ENCODE results near the gene SLC9C1. TPM values are rescaled to one million over a fixed set of nuclear protein-coding genes. Genes with fewer than 3 reads are reported as not detected.
A peak's percentile ranks its signal among the peaks of the same experiment; 100 is the strongest.

Gene SLC9C1
- total and polyA plus RNA-seq, 2 of the 4 experiments (the other 2 are of a cell fraction) = not detected

GRCh38 chr3:112101916-112102315, 192.1 kb downstream of the SLC9C1 start:
- Histone ChIP-seq H3K23ac (ENCODE audit: low read depth, low read length) (no peak overlapping the region), H2AK5ac (ENCODE audit: low read depth, low read length) (no peak overlapping the region), H3K4me3 (ENCODE audit: insufficient read depth, low read depth, low read length) (no peak overlapping the region), H3K56ac (ENCODE audit: extremely low read depth, insufficient read depth, low read length) (no peak overlapping the region), H2BK120ac (ENCODE audit: low read depth, low read length) (peak overlapping the region; percentile 20; the same call in 1 of the 2 replicates), H3K4ac (ENCODE audit: low read depth, low read length) (0 out of 2 replicates have a peak overlapping the region, but pooled peaks have one; percentile 22), H3K4me2 (ENCODE audit: low read depth, low read length) (no peak overlapping the region), H3K27ac (ENCODE audit: insufficient read depth, low read length) (no peak overlapping the region; the same call in 1 of the 2 replicates), H2BK5ac (ENCODE audit: low read depth, low read length, poor library complexity, severe bottlenecking) (peak overlapping the region; percentile 71), H3K9ac (ENCODE audit: low read depth, low read length) (no peak overlapping the region), H2AFZ (replicated peaks; ENCODE audit: low read length, poor library complexity) (peak overlapping the region; percentile 9), H4K20me1 (ENCODE audit: insufficient read depth, low read length) (no peaks in the 10 kb centered on the region), H4K5ac (ENCODE audit: low read depth, low read length) (no peak overlapping the region), H3K27me3 (ENCODE audit: control insufficient read depth, insufficient read depth, low read length) (no peaks in the 10 kb centered on the region), H4K91ac (ENCODE audit: insufficient read depth, low read depth, low read length) (no peak overlapping the region), H2BK20ac (ENCODE audit: low read depth, low read length) (no peak overlapping the region), H2AK9ac (replicated peaks; ENCODE audit: low read depth, low read length, poor library complexity) (no peak overlapping the region), H3K4me1 (ENCODE audit: control insufficient read depth, insufficient read depth, low read length) (peaks cover 4% of the 10 kb centered on the region), H3K18ac (ENCODE audit: low read depth, low read length) (no peak overlapping the region), H4K8ac (ENCODE audit: low read depth in 2 of 2, low read length in 2 of 2) (no peak overlapping the region), H3K36me3 (ENCODE audit: control insufficient read depth, insufficient read depth, low read length) (peaks cover 3% of the 10 kb centered on the region; the same call in 1 of the 2 replicates), H2BK15ac (ENCODE audit: low read depth, low read length) (no peak overlapping the region; the same call in 2 of the 3 replicates), H3K79me1 (ENCODE audit: low read depth in 1 of 2, low read length in 2 of 2) (peaks cover 12 to 56% of the 10 kb centered on the region in 2 experiments), H3K14ac (replicated peaks; ENCODE audit: low read depth, low read length) (no peak overlapping the region), H3K9me1 (ENCODE audit: insufficient read depth, low read length) (peaks cover 15% of the 10 kb centered on the region), H3K9me3 (ENCODE audit: control insufficient read depth, insufficient read depth, low read length) (no peaks in the 10 kb centered on the region)
- ATAC-seq (ENCODE audit: low read depth) (peak; percentile 65), DNase-seq (peak; percentile 97)
- in situ Hi-C loops (cut with MboI; ENCODE audit: low sequenced_read_pairs) (no loop called here), intact Hi-C loops (cut with micrococcal nuclease) (no loop called here), dilution Hi-C loops (cut with HindIII; ENCODE audit: low sequenced_read_pairs, unreplicated experiment) (no loop called here)
- ChIA-PET POLR2A (ENCODE audit: unreplicated experiment) (no interaction called here), CTCF (no interaction called here)
- no CpG with 5 or more reads among the region's 2 CpGs for WGBS, 2 experiments (ENCODE audit: extremely low coverage in 2 of 2, insufficient read length in 1 of 2)
- 0 out of 2 replicates have a peak, but pooled peaks have one; percentile 8 for TF ChIP-seq RAD21 (IDR thresholded peaks at IDR 0.05; ENCODE audit: low read length)
- 0 out of 2 replicates have a peak, but pooled peaks have one; percentile 24 for TF ChIP-seq BHLHE40 (IDR thresholded peaks at IDR 0.05; ENCODE audit: low read depth, low read length)
- TF ChIP-seq CEBPB (IDR thresholded peaks at IDR 0.05; ENCODE audit: low read depth, low read length) = peak; percentile 60
- TF ChIP-seq ELK1 (IDR thresholded peaks at IDR 0.05; ENCODE audit: borderline replicate concordance, low read depth, low read length) = no peak
- TF ChIP-seq FOS (IDR thresholded peaks at IDR 0.05; ENCODE audit: low read depth, low read length) = peak; percentile 67
- no peak for TF ChIP-seq SMC3 (IDR thresholded peaks at IDR 0.05; ENCODE audit: low read depth, low read length)
- TF ChIP-seq RCOR1 (IDR thresholded peaks at IDR 0.05; ENCODE audit: insufficient replicate concordance, low read length) = no peak
- BruUV-seq (replicated peaks) = no TSS peak

Measured in IMR-90 (cell line).